ENCODE data around the gene KIF7. TPM values are rescaled to one million over a fixed set of nuclear protein-coding genes. Genes with fewer than 3 reads are reported as not detected.

The KIF7 gene
- total RNA-seq, 1 experiment from 2014 or later = 20.4 TPM

DNA sequence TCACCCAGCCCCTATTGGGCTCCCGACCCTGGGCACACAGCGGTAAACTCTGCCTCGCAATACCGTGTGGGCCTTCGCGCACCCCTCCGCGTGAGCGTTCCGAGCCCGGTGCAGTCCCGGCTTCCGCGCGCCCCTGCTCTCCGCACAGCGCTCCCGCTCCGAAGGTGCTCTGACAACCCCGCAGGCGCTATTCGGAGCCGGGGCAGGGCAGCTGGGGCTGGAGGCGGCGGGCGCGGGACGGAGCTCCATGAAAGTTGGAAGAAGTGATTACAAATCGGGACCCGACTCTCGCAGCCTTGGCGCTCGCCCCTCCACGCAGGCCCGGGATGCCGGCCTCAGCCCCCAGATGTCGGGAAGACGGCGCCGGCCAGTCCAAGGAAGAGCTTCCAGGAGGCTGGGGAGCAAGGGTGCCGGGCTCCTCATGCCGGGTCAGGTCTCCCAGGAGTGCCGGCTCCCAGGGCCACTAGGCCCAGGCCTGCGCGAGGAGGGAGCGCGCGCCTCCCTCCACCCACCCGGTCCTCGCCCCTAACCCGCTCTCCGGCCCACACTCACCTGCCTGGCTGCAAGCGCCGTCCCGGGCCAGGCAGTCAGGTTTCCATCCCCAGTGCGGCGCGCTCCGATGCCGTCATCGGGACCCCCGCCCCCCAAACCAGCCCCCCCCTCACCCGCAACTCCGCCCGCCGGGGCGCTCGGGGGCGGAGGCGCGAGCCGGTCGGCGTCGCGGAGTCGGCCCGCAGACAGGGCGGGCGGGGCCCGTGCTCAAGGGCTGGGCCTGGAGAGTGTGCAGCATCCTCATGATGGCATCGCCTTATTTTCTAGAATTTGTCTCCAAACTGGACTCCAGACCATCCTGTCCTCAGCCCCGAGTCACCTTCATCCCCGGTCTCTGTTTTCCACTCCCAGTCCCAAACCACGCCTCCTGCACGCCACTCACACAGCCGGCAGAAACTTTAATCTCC, at the start of gene KIF7 (continued):
- TF ChIP-seq, protein P1, sequence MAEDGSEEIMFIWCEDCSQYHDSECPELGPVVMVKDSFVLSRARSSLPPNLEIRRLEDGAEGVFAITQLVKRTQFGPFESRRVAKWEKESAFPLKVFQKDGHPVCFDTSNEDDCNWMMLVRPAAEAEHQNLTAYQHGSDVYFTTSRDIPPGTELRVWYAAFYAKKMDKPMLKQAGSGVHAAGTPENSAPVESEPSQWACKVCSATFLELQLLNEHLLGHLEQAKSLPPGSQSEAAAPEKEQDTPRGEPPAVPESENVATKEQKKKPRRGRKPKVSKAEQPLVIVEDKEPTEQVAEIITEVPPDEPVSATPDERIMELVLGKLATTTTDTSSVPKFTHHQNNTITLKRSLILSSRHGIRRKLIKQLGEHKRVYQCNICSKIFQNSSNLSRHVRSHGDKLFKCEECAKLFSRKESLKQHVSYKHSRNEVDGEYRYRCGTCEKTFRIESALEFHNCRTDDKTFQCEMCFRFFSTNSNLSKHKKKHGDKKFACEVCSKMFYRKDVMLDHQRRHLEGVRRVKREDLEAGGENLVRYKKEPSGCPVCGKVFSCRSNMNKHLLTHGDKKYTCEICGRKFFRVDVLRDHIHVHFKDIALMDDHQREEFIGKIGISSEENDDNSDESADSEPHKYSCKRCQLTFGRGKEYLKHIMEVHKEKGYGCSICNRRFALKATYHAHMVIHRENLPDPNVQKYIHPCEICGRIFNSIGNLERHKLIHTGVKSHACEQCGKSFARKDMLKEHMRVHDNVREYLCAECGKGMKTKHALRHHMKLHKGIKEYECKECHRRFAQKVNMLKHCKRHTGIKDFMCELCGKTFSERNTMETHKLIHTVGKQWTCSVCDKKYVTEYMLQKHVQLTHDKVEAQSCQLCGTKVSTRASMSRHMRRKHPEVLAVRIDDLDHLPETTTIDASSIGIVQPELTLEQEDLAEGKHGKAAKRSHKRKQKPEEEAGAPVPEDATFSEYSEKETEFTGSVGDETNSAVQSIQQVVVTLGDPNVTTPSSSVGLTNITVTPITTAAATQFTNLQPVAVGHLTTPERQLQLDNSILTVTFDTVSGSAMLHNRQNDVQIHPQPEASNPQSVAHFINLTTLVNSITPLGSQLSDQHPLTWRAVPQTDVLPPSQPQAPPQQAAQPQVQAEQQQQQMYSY (CRISPR knock-in tag; IDR thresholded peaks at IDR 0.05) = no peak
- TF ChIP-seq, protein P2, sequence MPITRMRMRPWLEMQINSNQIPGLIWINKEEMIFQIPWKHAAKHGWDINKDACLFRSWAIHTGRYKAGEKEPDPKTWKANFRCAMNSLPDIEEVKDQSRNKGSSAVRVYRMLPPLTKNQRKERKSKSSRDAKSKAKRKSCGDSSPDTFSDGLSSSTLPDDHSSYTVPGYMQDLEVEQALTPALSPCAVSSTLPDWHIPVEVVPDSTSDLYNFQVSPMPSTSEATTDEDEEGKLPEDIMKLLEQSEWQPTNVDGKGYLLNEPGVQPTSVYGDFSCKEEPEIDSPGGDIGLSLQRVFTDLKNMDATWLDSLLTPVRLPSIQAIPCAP (CRISPR knock-in tag; IDR thresholded peaks at IDR 0.05) = no peak
- TF ChIP-seq GABPB1 (CRISPR knock-in tag; IDR thresholded peaks at IDR 0.05) = peak; percentile 38; the same call in 1 of the 2 replicates
- TF ChIP-seq, protein P3, sequence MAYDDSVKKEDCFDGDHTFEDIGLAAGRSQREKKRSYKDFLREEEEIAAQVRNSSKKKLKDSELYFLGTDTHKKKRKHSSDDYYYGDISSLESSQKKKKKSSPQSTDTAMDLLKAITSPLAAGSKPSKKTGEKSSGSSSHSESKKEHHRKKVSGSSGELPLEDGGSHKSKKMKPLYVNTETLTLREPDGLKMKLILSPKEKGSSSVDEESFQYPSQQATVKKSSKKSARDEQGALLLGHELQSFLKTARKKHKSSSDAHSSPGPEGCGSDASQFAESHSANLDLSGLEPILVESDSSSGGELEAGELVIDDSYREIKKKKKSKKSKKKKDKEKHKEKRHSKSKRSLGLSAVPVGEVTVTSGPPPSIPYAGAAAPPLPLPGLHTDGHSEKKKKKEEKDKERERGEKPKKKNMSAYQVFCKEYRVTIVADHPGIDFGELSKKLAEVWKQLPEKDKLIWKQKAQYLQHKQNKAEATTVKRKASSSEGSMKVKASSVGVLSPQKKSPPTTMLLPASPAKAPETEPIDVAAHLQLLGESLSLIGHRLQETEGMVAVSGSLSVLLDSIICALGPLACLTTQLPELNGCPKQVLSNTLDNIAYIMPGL (CRISPR knock-in tag; IDR thresholded peaks at IDR 0.05) = peak; percentile 88; the same call in 1 of the 2 replicates

DNA sequence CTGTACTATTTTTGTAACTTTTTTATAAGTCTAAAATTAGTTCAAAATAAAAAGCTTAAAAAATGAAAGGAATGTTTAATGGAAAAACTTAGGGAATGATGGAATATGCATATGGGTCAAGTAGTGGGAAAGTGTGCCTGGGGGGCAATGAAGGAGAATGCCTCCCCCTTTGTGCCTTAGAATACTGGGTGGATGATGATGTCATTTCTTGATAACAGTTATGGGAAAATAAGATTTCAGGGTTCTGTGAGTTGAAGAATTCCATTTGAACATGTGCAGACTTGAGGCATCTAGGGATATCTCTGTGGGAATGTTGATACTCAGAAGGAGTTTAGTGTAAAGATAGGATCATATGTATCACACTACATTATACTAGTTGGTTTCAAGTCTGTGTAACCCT, 49.1 kb upstream of the KIF7 start:
- H3K27me3 Mint-ChIP-seq (ENCODE audit: low read depth) = peaks cover 14% of the 10 kb centered on the region
- ChIA-PET CTCF (interaction anchor here (1.0 to 1.7 kb wide), 2 partner anchors 31 to 36 kb away, joined by 4 read pairs; no protein-coding TSS in a partner anchor), POLR2A (no interaction called here)
- no peak overlapping the region for H3K27ac Mint-ChIP-seq
- H3K36me3 Mint-ChIP-seq = no peaks in the 10 kb centered on the region
- TF ChIP-seq ZNF396 (CRISPR knock-in tag; IDR thresholded peaks at IDR 0.05; ENCODE audit: borderline replicate concordance) = no peak
- no peak for TF ChIP-seq TEAD4 (CRISPR knock-in tag; IDR thresholded peaks at IDR 0.05)
- TF ChIP-seq GRHL2 (CRISPR knock-in tag; IDR thresholded peaks at IDR 0.05; ENCODE audit: insufficient replicate concordance, severe bottlenecking) = no peak
- no peak for TF ChIP-seq IRF2 (CRISPR knock-in tag; IDR thresholded peaks at IDR 0.05; ENCODE audit: borderline replicate concordance, low read depth)
- TF ChIP-seq MYBL2 (CRISPR knock-in tag; IDR thresholded peaks at IDR 0.05) = no peak
- no peak for TF ChIP-seq ZNF263 (CRISPR knock-in tag; IDR thresholded peaks at IDR 0.05; ENCODE audit: low read depth)
- no peak for TF ChIP-seq TEAD1 (CRISPR knock-in tag; IDR thresholded peaks at IDR 0.05)
- no peak for TF ChIP-seq CREB1 (CRISPR knock-in tag; IDR thresholded peaks at IDR 0.05)
- TF ChIP-seq SMAD4 (CRISPR knock-in tag; IDR thresholded peaks at IDR 0.05) = no peak
- no peak for TF ChIP-seq ZNF121 (CRISPR knock-in tag; IDR thresholded peaks at IDR 0.05)
- no peak for TF ChIP-seq ETV6 (CRISPR knock-in tag; IDR thresholded peaks at IDR 0.05)
- TF ChIP-seq, protein P2 (CRISPR knock-in tag; IDR thresholded peaks at IDR 0.05) = no peak
- TF ChIP-seq RELA (CRISPR knock-in tag; IDR thresholded peaks at IDR 0.05; ENCODE audit: borderline replicate concordance) = no peak
- H3K4me1 Mint-ChIP-seq = no peaks in the 10 kb centered on the region
- DNase-seq (ENCODE audit: low spot score) = no peak
- H3K4me3 Mint-ChIP-seq = no peak overlapping the region
- H3K9me3 Mint-ChIP-seq = no peaks in the 10 kb centered on the region
- ATAC-seq = no peak

All from WTC11 (cell line).